Amniotic epithelial cell (primary cell): ENCODE data around the gene GFPT2.

Experiments
- DNase-seq: peaks from one replicate; pipeline ENCODE4 v3.0.0-alpha.2; 2010; ENCODE audit warnings: low read depth

The GFPT2 gene

DNA sequence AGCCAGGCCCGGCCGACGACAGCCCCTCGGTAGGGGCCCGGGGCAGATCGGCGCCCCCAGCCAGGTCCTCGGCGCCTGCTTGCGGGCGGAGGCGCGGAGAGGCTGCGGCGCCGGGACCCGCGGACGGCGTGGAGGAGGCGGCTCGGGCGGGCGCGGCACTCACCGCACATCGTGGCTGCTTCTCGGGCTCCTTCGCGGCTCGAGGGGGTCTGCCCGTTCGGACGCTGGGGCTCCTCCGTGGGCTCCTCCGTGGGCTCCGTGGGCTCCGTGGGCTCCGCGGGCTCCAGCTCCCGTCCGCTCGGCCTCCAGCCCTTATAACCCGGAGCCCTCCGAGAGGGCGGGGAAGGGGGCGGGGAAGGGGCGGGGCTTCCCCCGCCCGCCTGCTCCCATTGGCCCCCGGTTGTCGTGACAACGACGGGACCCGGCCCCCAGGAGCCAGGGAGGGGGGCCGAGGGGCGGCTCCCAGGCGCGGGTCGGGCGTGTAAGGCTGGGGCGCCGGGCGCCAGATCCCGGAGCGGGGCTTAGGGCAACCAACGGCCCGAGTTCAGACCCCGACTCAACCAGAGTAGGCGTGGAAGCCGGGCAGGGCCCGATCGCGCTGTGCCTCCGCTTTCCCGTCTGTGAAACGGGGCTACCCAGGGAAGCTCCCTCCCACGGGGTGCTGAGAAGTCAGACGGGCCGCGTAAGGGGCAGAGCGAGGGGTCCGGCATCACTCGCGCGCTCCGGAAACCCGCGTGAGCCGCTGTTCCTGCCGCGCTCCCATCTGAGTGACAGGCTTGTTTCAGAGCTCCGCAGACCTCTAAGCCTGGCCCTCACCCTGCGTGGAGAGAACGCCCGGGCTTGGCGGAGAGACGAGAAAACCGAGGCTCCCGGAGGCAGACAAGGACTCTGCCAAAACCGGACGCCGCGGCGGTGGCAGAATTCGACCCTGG is at the start of gene GFPT2:
Gene GFPT2, minus strand, starts transcription at position 289 of the 932 bp plus-strand sequence. Its CDS starts 119 bp downstream, at position 170.
- peak; percentile 64 for DNase-seq

DNA sequence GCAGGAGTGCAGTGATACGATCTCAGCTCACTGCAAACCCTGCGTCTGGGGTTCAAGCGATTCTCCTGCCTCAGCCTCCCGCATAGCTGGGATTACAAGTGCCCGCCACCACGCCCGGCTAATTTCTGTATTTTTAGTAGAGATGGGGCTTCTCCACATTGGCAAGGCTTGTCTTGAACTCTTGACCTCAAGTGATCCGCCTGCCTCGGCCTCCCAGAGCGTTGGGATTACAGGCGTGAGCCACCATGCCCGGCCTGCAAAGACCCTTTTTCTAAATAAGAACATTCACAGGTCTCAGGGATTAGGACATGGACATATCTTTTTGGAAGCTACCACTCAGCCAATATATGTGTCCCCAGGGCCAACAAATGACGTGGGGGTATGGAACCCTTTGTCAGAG is 49.6 kb upstream of the GFPT2 start:
- DNase-seq: no peak

DNA sequence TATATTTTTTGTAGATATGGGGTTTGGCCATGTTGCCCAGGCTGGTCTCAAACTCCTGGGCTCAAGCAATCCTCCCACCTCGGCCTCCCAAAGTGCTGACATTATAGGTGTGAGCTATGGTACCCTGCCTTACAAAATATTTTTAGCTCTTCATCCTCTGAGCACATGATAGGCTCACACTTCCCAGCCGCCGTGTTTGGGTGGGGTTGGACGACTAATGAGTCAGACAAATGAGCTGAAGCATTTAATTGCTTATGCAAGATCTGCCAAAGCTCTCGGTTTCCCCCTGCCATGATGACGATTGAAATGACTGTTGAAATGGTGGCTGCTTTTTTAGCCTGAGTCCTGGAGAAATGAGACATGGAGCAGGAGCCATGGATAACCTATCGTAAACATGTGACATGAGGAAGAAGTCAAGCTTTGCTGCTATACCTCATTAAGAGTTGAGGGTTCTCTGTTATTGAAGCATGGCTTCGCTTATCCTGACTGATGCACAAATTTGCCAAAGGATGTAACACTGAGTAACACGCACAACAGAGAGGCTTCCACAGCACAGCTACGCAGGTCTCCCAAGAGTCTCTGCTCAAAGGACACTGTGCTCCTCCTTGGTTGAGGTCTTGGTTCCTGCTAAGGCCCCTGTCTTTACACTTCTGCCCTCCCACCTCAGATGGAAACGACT is 48.2 kb upstream of the GFPT2 start:
- DNase-seq: no peak

GRCh38 chr5:180400416-180400815 is 47.3 kb upstream of the GFPT2 start:
- DNase-seq: no peak

DNA sequence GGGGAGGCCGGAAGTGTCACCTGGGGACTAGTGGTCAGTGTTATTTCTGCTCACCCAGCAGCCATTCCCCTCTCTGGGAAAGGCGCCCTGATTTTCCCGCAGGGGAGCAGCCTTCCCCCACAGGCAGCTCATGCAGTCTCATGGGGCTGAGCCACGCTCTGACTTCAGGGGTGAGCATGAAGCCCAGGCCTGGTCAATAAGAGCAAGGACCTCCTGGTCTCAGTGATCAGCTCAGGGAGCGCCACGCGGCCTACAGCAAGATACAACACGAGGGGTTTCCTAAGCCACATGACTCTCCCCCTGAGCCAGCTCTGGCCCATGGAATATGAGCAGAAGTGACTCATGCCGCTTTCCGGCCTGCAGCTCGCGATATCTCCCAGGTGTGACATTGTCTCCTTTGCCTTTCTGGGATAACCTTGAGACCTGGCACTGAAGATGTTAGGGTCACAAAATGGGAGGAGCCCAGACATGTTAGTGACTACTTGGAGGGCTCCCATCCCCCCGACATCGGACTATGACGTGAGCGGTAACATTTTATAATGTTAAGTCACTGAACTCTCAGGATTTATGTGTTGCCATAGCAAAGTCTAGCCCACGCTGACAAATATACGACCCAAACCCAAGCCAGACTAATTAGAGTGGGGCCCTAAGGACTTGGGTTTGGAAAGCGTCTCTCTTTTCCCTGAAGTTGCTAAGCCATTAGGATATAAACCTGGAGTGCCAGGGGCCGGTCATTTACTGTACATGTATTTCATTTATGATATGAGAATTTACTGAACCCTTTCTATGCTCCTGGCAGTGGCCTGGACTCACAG is 46.5 kb upstream of the GFPT2 start:
- no peak for DNase-seq

DNA sequence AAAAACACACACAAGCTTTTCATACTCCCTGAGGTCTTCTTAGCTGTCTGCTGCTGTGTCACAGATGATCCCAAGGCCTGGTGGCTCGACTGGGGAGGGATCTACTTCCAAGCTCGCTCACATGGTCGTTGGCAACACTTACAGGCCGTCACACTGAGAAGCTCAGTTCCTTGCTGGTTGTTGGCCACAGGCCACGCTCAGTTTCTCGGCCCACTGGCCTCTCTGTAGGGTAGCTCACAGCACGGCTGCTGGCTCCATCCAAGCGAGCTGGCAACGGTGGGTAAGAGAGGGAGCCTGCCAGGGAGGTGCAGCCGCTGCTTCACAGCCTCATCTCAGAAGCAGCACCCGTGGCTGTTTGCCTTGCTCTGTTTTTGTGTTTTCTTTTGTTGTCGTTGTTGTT is 43.8 kb upstream of the GFPT2 start:
- no peak for DNase-seq

GRCh38 chr5:180395540-180396274 is 42.6 kb upstream of the GFPT2 start:
- DNase-seq: no peak

- no peak for DNase-seq
These were observed 41.0 kb upstream of the GFPT2 start for GRCh38 chr5:180394031-180394636.

- no peak for DNase-seq
These were observed 38.1 kb upstream of the GFPT2 start for GRCh38 chr5:180391276-180391675.

DNA sequence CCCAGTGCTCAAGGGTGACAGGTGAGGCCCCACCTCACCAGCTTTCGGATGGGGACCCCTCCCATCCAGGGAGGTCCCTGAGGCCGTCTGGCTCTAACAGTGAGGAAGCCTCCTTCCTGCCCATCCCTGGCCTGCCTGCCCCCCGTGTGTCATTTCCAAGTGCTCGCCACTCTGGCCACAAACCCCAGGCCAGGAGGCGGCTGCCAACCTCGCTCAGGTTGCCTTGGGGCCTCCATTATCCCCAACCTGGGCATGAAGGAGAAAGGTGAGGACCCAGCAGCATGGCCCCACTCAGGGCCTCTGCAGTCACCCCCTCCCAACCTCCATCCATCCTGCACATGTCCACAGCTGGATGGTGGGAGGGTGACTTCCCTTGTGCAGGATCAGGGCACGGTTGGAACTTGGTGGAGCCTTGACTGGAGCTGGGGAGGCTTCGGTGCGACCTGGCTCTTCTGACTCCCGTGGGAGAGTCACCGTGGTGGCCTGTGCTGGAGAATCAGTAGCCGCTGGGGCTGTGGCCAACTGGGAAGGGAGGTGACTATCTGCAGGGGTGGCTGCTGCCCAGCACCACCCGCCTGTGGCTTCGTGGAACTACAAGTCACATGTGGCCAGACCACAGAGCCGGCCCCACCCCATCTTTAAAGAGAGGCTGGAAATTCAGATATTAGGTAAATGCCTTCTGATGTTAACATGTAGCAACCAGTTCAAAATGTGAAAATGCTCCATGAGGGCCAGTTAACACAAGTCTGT is 37.5 kb upstream of the GFPT2 start:
- DNase-seq: no peak

- DNase-seq: no peak
These were observed 36.3 kb upstream of the GFPT2 start for GRCh38 chr5:180389252-180390101.

GRCh38 chr5:180387798-180388197 is 34.7 kb upstream of the GFPT2 start:
- no peak for DNase-seq

DNA sequence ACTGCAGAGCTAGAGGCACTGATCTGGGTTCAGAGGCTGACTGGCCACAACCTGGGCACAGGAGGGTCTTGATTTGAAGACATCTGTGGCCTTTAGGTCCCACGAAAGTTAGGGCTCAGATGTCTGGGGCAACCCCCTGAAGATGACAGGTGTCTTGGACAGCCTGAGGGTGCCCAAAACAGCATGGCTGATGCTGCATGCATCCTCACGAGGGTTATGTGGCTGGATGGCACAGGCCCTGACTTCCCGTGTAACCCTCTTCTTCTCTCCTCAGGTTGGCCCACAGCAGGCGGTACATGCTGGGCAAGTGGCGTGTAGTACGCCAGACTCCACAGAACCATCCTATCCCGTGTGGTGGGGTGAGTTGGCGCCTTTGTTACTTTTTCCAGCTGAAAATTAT is 29.8 kb upstream of the GFPT2 start:
- no peak for DNase-seq

- DNase-seq: no peak
These were observed 28.8 kb upstream of the GFPT2 start for GRCh38 chr5:180381851-180382480.

DNA sequence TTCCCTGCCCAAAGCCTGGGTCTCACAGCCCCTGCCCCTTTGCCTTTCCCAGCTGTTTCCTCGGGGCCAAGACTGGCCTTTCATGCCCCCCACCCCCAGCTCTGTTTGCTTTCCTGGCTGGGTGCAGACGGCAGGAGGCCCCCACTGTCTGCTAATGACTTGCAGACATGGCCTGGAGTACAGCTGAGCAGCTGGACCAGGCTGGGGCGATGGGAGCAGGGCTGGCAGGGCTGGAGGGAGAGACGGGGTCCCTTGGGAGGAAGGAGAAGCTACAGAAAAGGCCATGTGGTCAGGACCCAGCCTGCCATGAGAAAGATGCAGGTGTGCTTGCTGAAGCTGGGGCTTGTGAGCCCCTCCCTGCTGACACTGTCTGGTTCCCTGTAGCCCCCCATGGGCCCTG is 28.3 kb upstream of the GFPT2 start:
- no peak for DNase-seq

- DNase-seq: no peak
These were observed 27.7 kb upstream of the GFPT2 start for GRCh38 chr5:180380856-180381255.

DNA sequence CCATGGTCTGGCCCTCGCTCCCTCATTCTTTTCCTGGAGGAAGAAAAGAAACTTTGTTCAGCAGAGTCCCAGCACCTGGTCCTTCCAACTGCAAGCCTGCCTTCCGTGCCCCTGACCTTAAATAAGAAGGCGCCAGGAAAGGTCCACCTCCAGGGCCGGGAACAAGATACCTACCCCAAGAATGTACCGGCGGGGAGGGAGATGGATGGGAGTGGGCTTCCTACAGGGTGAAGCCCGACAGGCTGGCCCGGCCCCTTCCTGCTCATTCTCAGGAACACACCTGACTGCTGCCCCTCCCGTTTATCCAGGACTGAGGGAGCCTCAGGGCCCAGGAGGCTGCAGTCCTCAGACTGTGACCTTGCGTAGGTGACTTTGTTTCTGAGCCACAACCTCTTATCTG is 27.3 kb upstream of the GFPT2 start:
- DNase-seq: no peak

DNA sequence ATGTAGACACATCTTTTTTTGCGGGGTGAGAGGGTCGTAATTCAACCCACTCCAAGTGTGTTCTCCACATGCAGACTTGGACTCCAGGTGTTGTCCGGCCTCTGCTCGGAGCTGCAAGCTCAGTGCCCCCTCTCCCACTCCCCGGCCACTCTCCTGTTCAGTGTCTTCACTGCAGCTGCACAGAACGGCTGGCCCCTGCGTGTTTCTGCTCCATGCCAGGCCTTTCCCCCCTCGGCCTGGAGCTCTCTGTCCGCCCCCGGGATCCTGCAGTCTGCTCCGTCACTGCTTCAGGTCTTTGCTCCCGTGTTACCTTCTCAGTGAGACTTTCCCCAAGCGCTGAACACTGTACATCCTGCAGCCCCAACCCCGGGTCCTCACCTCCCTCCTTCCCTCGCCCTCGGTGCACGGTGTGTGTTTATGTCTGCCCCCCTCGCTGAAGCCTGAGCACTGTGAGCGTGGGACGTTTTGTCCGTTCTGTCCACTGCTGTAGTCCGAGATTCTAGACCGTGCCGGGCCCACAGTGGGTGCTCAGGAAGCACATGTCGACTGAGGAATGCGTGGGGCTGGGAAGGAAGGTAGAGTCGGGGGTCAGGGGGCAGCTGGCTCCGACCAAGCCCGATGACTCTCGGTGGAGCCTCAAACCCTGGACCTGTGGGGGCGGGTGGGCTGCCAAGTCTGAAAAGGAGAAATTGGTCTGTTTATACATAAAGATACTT is 26.4 kb upstream of the GFPT2 start:
- DNase-seq: no peak
